IPS-20b (cell line): ENCODE data around the gene APOBEC3B.

Experiments
- H3K27ac ChIP-seq: one replicate; pipeline ENCODE4 v1.5.1; 2013; ENCODE audit warnings: low read length
- H3K27me3 ChIP-seq: 2 replicates; pipeline ENCODE4 v1.6.1; 2013; ENCODE audit warnings: mild to moderate bottlenecking, low read length, inconsistent platforms; ENCODE audit not compliant: insufficient read depth
- H3K36me3 ChIP-seq: 2 replicates; pipeline ENCODE4 v1.6.1; 2013; ENCODE audit warnings: low read depth, mild to moderate bottlenecking, inconsistent platforms, low read length, moderate library complexity; ENCODE audit not compliant: insufficient read depth
- H3K4me1 ChIP-seq: 2 replicates; pipeline ENCODE4 v1.6.1; 2013; ENCODE audit warnings: mild to moderate bottlenecking, control low read depth, inconsistent platforms, low read length, moderate library complexity; ENCODE audit not compliant: insufficient read depth
- H3K4me3 ChIP-seq: 2 replicates; pipeline ENCODE4 v1.5.1; 2013; ENCODE audit warnings: mild to moderate bottlenecking, low read length, inconsistent platforms
- H3K9ac ChIP-seq: 2 replicates; pipeline ENCODE4 v1.6.1; 2013; ENCODE audit warnings: low read depth, mild to moderate bottlenecking, inconsistent platforms, low read length, moderate library complexity
- H3K9me3 ChIP-seq: 2 replicates; pipeline ENCODE4 v1.6.1; 2013; ENCODE audit warnings: mild to moderate bottlenecking, low read depth, low read length, inconsistent platforms; ENCODE audit not compliant: insufficient read depth

APOBEC3B gene

GRCh38 chr22:38981992-38982927 lies at the start of gene APOBEC3B:
APOBEC3B (plus strand) TSS chr22:38982347; CDS start chr22:38982454, 107 bp downstream.
- Histone ChIP-seq H3K27ac (no peak within 1 kb of the TSS), H3K4me3 (peak within 1 kb of the TSS; percentile 0; the same call in 1 of the 2 replicates), H3K36me3 (0 out of 2 replicates have a peak, but pooled peaks cover 3% of the 10 kb centered on the region), H3K9ac (peak within 1 kb of the TSS; percentile 5; the same call in 1 of the 2 replicates), H3K9me3 (peaks cover 15% of the 10 kb centered on the region), H3K27me3 (no peaks in the 10 kb centered on the region), H3K4me1 (no peaks in the 10 kb centered on the region; the same call in 1 of the 2 replicates)

- Histone ChIP-seq H3K4me1 (no peaks in the 10 kb centered on the region), H3K9me3 (no peaks in the 10 kb centered on the region), H3K36me3 (no peaks in the 10 kb centered on the region), H3K27me3 (no peaks in the 10 kb centered on the region), H3K27ac (no peak overlapping the region), H3K9ac (no peak overlapping the region), H3K4me3 (no peak overlapping the region)
These were observed 47.1 kb upstream of the APOBEC3B start for GRCh38 chr22:38935023-38935422.

GRCh38 chr22:38935616-38936015 lies 46.5 kb upstream of the APOBEC3B start:
- Histone ChIP-seq H3K9me3 (no peaks in the 10 kb centered on the region), H3K9ac (no peak overlapping the region), H3K27ac (no peak overlapping the region), H3K27me3 (no peaks in the 10 kb centered on the region), H3K36me3 (no peaks in the 10 kb centered on the region), H3K4me3 (no peak overlapping the region), H3K4me1 (no peaks in the 10 kb centered on the region)

- Histone ChIP-seq H3K36me3 (no peaks in the 10 kb centered on the region), H3K9ac (no peak overlapping the region), H3K27ac (no peak overlapping the region), H3K4me1 (no peaks in the 10 kb centered on the region), H3K27me3 (no peaks in the 10 kb centered on the region), H3K9me3 (no peaks in the 10 kb centered on the region), H3K4me3 (no peak overlapping the region)
These were observed 45.6 kb upstream of the APOBEC3B start for GRCh38 chr22:38936562-38936961.

GRCh38 chr22:38937036-38937435 lies 45.1 kb upstream of the APOBEC3B start:
- H3K4me1 ChIP-seq: no peaks in the 10 kb centered on the region
- H3K36me3 ChIP-seq: no peaks in the 10 kb centered on the region
- no peak overlapping the region for H3K27ac ChIP-seq
- no peak overlapping the region for H3K4me3 ChIP-seq
- no peaks in the 10 kb centered on the region for H3K27me3 ChIP-seq
- H3K9ac ChIP-seq: no peak overlapping the region
- no peaks in the 10 kb centered on the region for H3K9me3 ChIP-seq

- Histone ChIP-seq H3K27ac (no peak overlapping the region), H3K4me3 (no peak overlapping the region), H3K4me1 (no peaks in the 10 kb centered on the region), H3K9me3 (no peaks in the 10 kb centered on the region), H3K27me3 (no peaks in the 10 kb centered on the region), H3K9ac (no peak overlapping the region), H3K36me3 (no peaks in the 10 kb centered on the region)
These were observed 44.6 kb upstream of the APOBEC3B start for GRCh38 chr22:38937541-38937940.

GRCh38 chr22:38938221-38938620 lies 43.9 kb upstream of the APOBEC3B start:
- no peaks in the 10 kb centered on the region for H3K27me3 ChIP-seq
- H3K9me3 ChIP-seq: no peaks in the 10 kb centered on the region
- H3K36me3 ChIP-seq: no peaks in the 10 kb centered on the region
- H3K4me1 ChIP-seq: no peaks in the 10 kb centered on the region
- H3K27ac ChIP-seq: no peak overlapping the region
- no peak overlapping the region for H3K9ac ChIP-seq
- no peak overlapping the region for H3K4me3 ChIP-seq

- Histone ChIP-seq H3K36me3 (no peaks in the 10 kb centered on the region), H3K4me1 (no peaks in the 10 kb centered on the region), H3K27ac (no peak overlapping the region), H3K9ac (no peak overlapping the region), H3K9me3 (no peaks in the 10 kb centered on the region), H3K4me3 (no peak overlapping the region), H3K27me3 (no peaks in the 10 kb centered on the region)
These were observed 43.2 kb upstream of the APOBEC3B start for GRCh38 chr22:38938925-38939324.

GRCh38 chr22:38940811-38941384 lies 41.2 kb upstream of the APOBEC3B start:
- no peak overlapping the region for H3K4me3 ChIP-seq
- no peaks in the 10 kb centered on the region for H3K9me3 ChIP-seq
- no peaks in the 10 kb centered on the region; the same call in 1 of the 2 replicates for H3K27me3 ChIP-seq
- no peaks in the 10 kb centered on the region for H3K4me1 ChIP-seq
- H3K9ac ChIP-seq: no peak overlapping the region
- no peak overlapping the region for H3K27ac ChIP-seq
- H3K36me3 ChIP-seq: no peaks in the 10 kb centered on the region

GRCh38 chr22:38941488-38941987 lies 40.6 kb upstream of the APOBEC3B start:
- no peaks in the 10 kb centered on the region for H3K4me1 ChIP-seq
- no peaks in the 10 kb centered on the region for H3K9me3 ChIP-seq
- H3K36me3 ChIP-seq: no peaks in the 10 kb centered on the region
- no peaks in the 10 kb centered on the region; the same call in 1 of the 2 replicates for H3K27me3 ChIP-seq
- H3K4me3 ChIP-seq: no peak overlapping the region
- no peak overlapping the region for H3K9ac ChIP-seq
- H3K27ac ChIP-seq: no peak overlapping the region

- Histone ChIP-seq H3K4me3 (no peak overlapping the region), H3K27ac (no peak overlapping the region), H3K9ac (no peak overlapping the region), H3K9me3 (no peaks in the 10 kb centered on the region), H3K36me3 (no peaks in the 10 kb centered on the region), H3K27me3 (no peaks in the 10 kb centered on the region; the same call in 1 of the 2 replicates), H3K4me1 (no peaks in the 10 kb centered on the region)
These were observed 39.4 kb upstream of the APOBEC3B start for GRCh38 chr22:38942702-38943101.
